Thoracic aorta (tissue), 2 donors: ENCODE measurements around the gene UBE2U. TPM values are rescaled to one million over a fixed set of nuclear protein-coding genes. Genes with fewer than 3 reads are reported as not detected.

Experiments
- ATAC-seq: fragments of 150-250 bp; one replicate; pipeline ENCODE4 v1.8.0; 2017; ENCODE audit warnings: low read depth; ENCODE audit not compliant: insufficient number of reproducible peaks, low FRiP score
- DNase-seq: peaks from one replicate; pipeline ENCODE4 v3.0.0-alpha.2; 2020; ENCODE audit warnings: low spot score
- H3K27ac ChIP-seq, 2 donors: fragments of 200-600 bp; sonication (generic); 1 replicate in 1 of 2; 2 replicates in 1 of 2; pipeline ENCODE4 v1.5.1; 2016; ENCODE audit warnings: mild to moderate bottlenecking in 2 of 2, moderate library complexity in 2 of 2
- H3K27me3 ChIP-seq: fragments of 200-600 bp; sonication (generic); replicated peaks from 2 replicates; pipeline ENCODE4 v1.6.0; 2016; ENCODE audit warnings: mild to moderate bottlenecking; ENCODE audit not compliant: insufficient read depth
- H3K36me3 ChIP-seq: fragments of 200-600 bp; sonication (generic); one replicate; pipeline ENCODE4 v1.5.1; 2016
- H3K4me1 ChIP-seq, 2 donors: fragments of 200-600 bp; sonication (generic); 1 replicate in 1 of 2; 2 replicates in 1 of 2; pipeline versions ENCODE4 v1.5.1 to v1.6.0; 2016; ENCODE audit warnings: low read depth in 2 of 2, mild to moderate bottlenecking in 1 of 2; ENCODE audit not compliant: control insufficient read depth in 1 of 2
- H3K4me3 ChIP-seq: fragments of 200-600 bp; sonication (generic); 2 replicates; pipeline ENCODE4 v1.5.1; 2016; ENCODE audit warnings: mild to moderate bottlenecking
- H3K9me3 ChIP-seq: fragments of 200-600 bp; sonication (generic); 2 replicates; pipeline ENCODE4 v1.5.1; 2016
- total RNA-seq, 2 donors: library from RNA; depleted of rRNA; stranded (reverse); fragments of >200 nt; gene quantifications; one replicate each; pipeline versions ENCODE4 v1.1.0 to v1.2.3, GENCODE V29; 2016
- TF ChIP-seq, protein P1 (sequence below): fragments of 200-600 bp; sonication (generic); IDR thresholded peaks from one replicate; pipeline ENCODE4 v1.5.1; 2019; ENCODE audit warnings: antibody characterized with exemption

UBE2U gene
- total RNA-seq, 2 donors from 2014 or later = not detected

- ATAC-seq (peak; percentile 64), DNase-seq (no peak)
- H3K27ac ChIP-seq = peak overlapping the region; percentile 68
- no peak overlapping the region for H3K4me3 ChIP-seq
- TF ChIP-seq, protein P1, sequence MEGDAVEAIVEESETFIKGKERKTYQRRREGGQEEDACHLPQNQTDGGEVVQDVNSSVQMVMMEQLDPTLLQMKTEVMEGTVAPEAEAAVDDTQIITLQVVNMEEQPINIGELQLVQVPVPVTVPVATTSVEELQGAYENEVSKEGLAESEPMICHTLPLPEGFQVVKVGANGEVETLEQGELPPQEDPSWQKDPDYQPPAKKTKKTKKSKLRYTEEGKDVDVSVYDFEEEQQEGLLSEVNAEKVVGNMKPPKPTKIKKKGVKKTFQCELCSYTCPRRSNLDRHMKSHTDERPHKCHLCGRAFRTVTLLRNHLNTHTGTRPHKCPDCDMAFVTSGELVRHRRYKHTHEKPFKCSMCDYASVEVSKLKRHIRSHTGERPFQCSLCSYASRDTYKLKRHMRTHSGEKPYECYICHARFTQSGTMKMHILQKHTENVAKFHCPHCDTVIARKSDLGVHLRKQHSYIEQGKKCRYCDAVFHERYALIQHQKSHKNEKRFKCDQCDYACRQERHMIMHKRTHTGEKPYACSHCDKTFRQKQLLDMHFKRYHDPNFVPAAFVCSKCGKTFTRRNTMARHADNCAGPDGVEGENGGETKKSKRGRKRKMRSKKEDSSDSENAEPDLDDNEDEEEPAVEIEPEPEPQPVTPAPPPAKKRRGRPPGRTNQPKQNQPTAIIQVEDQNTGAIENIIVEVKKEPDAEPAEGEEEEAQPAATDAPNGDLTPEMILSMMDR = no peak
- no peaks in the 10 kb centered on the region for H3K27me3 ChIP-seq
- H3K36me3 ChIP-seq = no peaks in the 10 kb centered on the region
- H3K9me3 ChIP-seq = no peaks in the 10 kb centered on the region
- H3K4me1 ChIP-seq = peaks cover 10 to 32% of the 10 kb centered on the region in 2 donors
Observed at GRCh38 chr1:64196074-64196870, 7.2 kb upstream of the UBE2U start.

- no peaks in the 10 kb centered on the region for H3K36me3 ChIP-seq
- peaks cover 10 to 32% of the 10 kb centered on the region in 2 donors for H3K4me1 ChIP-seq
- no peak overlapping the region for H3K4me3 ChIP-seq
- DNase-seq (no peak), ATAC-seq (no peak)
- TF ChIP-seq, protein P1 = no peak
- peak overlapping the region in 1 of 2 donors; percentile 68 for H3K27ac ChIP-seq
- no peaks in the 10 kb centered on the region for H3K27me3 ChIP-seq
- no peaks in the 10 kb centered on the region for H3K9me3 ChIP-seq
Observed at GRCh38 chr1:64197076-64197475, 6.3 kb upstream of the UBE2U start.

GRCh38 chr1:64199154-64199553, 4.3 kb upstream of the UBE2U start:
- Histone ChIP-seq H3K27me3 (no peaks in the 10 kb centered on the region), H3K36me3 (no peaks in the 10 kb centered on the region), H3K27ac (no peak overlapping the region), H3K9me3 (no peaks in the 10 kb centered on the region), H3K4me3 (no peak overlapping the region), H3K4me1 (peaks cover 10 to 31% of the 10 kb centered on the region in 2 donors)
- TF ChIP-seq, protein P1 = no peak
- DNase-seq = no peak
- no peak for ATAC-seq

GRCh38 chr1:64200064-64200463, 3.4 kb upstream of the UBE2U start:
- Histone ChIP-seq H3K27me3 (no peaks in the 10 kb centered on the region), H3K36me3 (no peaks in the 10 kb centered on the region), H3K27ac (no peak overlapping the region), H3K4me3 (no peak overlapping the region), H3K9me3 (no peaks in the 10 kb centered on the region), H3K4me1 (peaks cover 10 to 22% of the 10 kb centered on the region in 2 donors)
- ATAC-seq (no peak), DNase-seq (no peak)
- TF ChIP-seq, protein P1 = no peak

GRCh38 chr1:64209221-64209620, 5.8 kb downstream of the UBE2U start:
- H3K36me3 ChIP-seq = no peaks in the 10 kb centered on the region
- H3K4me1 ChIP-seq = no peaks in the 10 kb centered on the region
- DNase-seq = no peak
- no peak overlapping the region for H3K27ac ChIP-seq
- no peak overlapping the region for H3K4me3 ChIP-seq
- TF ChIP-seq, protein P1 = no peak
- no peaks in the 10 kb centered on the region for H3K27me3 ChIP-seq
- no peaks in the 10 kb centered on the region for H3K9me3 ChIP-seq
- no peak for ATAC-seq
